ENCODE results near the gene PAIP2B. TPM values are rescaled to one million over a fixed set of nuclear protein-coding genes. Genes with fewer than 3 reads are reported as not detected.

The PAIP2B gene
- total and polyA plus RNA-seq, 7 experiments from 2014 or later, result 1.3 to 14.1 (median 3.0) TPM

GRCh38 chr2:71224457-71224856 lies 2.4 kb downstream of the PAIP2B start:
- H3K4me1 Mint-ChIP-seq, result peaks cover 13 to 39% (median 24%) of the 10 kb centered on the region in 7 donors
- CTCF ChIA-PET, result no interaction called here
- H3K36me3 ChIP-seq (ENCODE audit: control insufficient read depth in 2 of 3, insufficient read depth in 3 of 3, low read length in 3 of 3), result peaks cover 0 to 11% (median 0%) of the 10 kb centered on the region in 3 experiments
- H3K27me3 ChIP-seq (ENCODE audit: control insufficient read depth in 2 of 2, insufficient read depth in 2 of 2, low read length in 2 of 2), result no peaks in the 10 kb centered on the region
- intact Hi-C loops (cut with micrococcal nuclease), result no loop called here
- H3K4me1 ChIP-seq (ENCODE audit: control insufficient read depth in 2 of 2, insufficient read depth in 2 of 2, low read length in 2 of 2), result peaks cover 8 to 11% of the 10 kb centered on the region in 2 donors
- POLR2A ChIA-PET, result interaction anchor here (1.0 to 4.1 kb wide), 2 partner anchors 107 to 108 kb away, joined by 3 to 21 read pairs; partner anchors contain the start of gene ZNF638
- ATAC-seq (no peak), DNase-seq (no peak)
- no peak overlapping the region for H3K27ac ChIP-seq (ENCODE audit: low read depth, low read length)
- peak overlapping the region in 4 of 10 donors; percentile 14 to 50 (median 46) for H3K4me3 Mint-ChIP-seq
- H3K27me3 Mint-ChIP-seq, result peaks cover 0 to 20% (median 0%) of the 10 kb centered on the region in 5 donors
- H3K9me3 ChIP-seq (ENCODE audit: control insufficient read depth in 2 of 3, low read length in 3 of 3), result no peaks in the 10 kb centered on the region
- peak overlapping the region in 1 of 9 donors; percentile 26 for H3K27ac Mint-ChIP-seq
- peaks cover 0 to 6% (median 0%) of the 10 kb centered on the region in 11 donors for H3K9me3 Mint-ChIP-seq
- H3K4me3 ChIP-seq (ENCODE audit: low read length), result no peak overlapping the region
- H3K36me3 Mint-ChIP-seq, result peaks cover 0 to 21% (median 4%) of the 10 kb centered on the region in 5 donors

DNA sequence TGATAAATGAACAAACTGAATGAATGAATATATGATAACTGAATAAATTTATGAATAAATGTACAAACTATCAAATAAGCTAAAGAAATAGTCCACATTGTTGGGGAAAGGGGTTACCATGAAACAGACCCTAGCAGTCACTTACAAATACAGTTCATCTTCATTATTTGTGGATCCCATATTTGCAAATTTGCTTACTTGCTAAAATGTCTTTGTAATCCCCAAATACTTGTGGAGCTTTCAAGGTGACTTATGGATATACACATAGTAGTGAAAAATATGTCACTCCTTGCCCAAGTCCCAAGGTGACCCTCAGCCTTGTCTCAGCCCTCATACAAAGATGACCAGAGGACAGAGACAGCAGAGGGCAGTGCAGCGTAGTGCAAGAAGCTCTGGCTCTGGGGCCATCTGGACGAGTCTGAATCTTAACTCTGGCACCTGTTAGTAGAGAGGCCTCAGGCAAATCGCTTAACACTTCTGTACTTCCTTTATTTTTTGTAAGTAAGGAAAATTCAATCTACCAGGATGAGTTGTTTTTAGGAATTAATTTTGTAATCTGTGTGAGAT lies 3.1 kb downstream of the PAIP2B start:
- Mint-ChIP-seq H3K4me3 (peak overlapping the region in 1 of 10 donors; percentile 14), H3K27ac (no peak overlapping the region), H3K27me3 (peaks cover 0 to 16% (median 0%) of the 10 kb centered on the region in 5 donors), H3K4me1 (peaks cover 13 to 39% (median 24%) of the 10 kb centered on the region in 7 donors), H3K9me3 (peaks cover 0 to 5% (median 0%) of the 10 kb centered on the region in 11 donors), H3K36me3 (peaks cover 0 to 22% (median 4%) of the 10 kb centered on the region in 5 donors)
- H3K27me3 ChIP-seq (ENCODE audit: control insufficient read depth in 2 of 2, insufficient read depth in 2 of 2, low read length in 2 of 2), result no peaks in the 10 kb centered on the region
- no peak overlapping the region for H3K4me3 ChIP-seq (ENCODE audit: low read length)
- no peaks in the 10 kb centered on the region for H3K9me3 ChIP-seq (ENCODE audit: control insufficient read depth in 2 of 3, low read length in 3 of 3)
- no peak overlapping the region for H3K27ac ChIP-seq (ENCODE audit: low read depth, low read length)
- H3K36me3 ChIP-seq (ENCODE audit: control insufficient read depth in 2 of 3, insufficient read depth in 3 of 3, low read length in 3 of 3), result peaks cover 0 to 11% (median 0%) of the 10 kb centered on the region in 3 experiments
- ATAC-seq (no peak), DNase-seq (no peak)
- ChIA-PET CTCF (no interaction called here), POLR2A (interaction anchor here (1.0 kb wide), 1 partner anchor 108 kb away, joined by 3 read pairs; the partner anchor contains the start of gene ZNF638)
- intact Hi-C loops (cut with micrococcal nuclease), result no loop called here
- H3K4me1 ChIP-seq (ENCODE audit: control insufficient read depth in 2 of 2, insufficient read depth in 2 of 2, low read length in 2 of 2), result peaks cover 8 to 11% of the 10 kb centered on the region in 2 donors

GRCh38 chr2:71220743-71221142 lies 6.2 kb downstream of the PAIP2B start:
- H3K4me1 Mint-ChIP-seq, result peaks cover 7 to 24% (median 17%) of the 10 kb centered on the region in 7 donors
- no peak overlapping the region for H3K27ac ChIP-seq (ENCODE audit: low read depth, low read length)
- H3K27ac Mint-ChIP-seq, result no peak overlapping the region
- H3K9me3 ChIP-seq (ENCODE audit: control insufficient read depth in 2 of 3, low read length in 3 of 3), result no peaks in the 10 kb centered on the region
- intact Hi-C loops (cut with micrococcal nuclease), result no loop called here
- H3K9me3 Mint-ChIP-seq, result no peaks in the 10 kb centered on the region
- H3K4me1 ChIP-seq (ENCODE audit: control insufficient read depth in 2 of 2, insufficient read depth in 2 of 2, low read length in 2 of 2), result peaks cover under 1 to 5% of the 10 kb centered on the region in 2 donors
- peaks cover 0 to 22% (median 4%) of the 10 kb centered on the region in 5 donors for H3K36me3 Mint-ChIP-seq
- DNase-seq (no peak), ATAC-seq (no peak)
- POLR2A ChIA-PET, result no interaction called here
- CTCF ChIA-PET, result no interaction called here
- H3K27me3 Mint-ChIP-seq, result peaks cover 0 to 11% (median 0%) of the 10 kb centered on the region in 5 donors
- no peak overlapping the region for H3K4me3 Mint-ChIP-seq
- no peak overlapping the region for H3K4me3 ChIP-seq (ENCODE audit: low read length)
- H3K27me3 ChIP-seq (ENCODE audit: control insufficient read depth in 2 of 2, insufficient read depth in 2 of 2, low read length in 2 of 2), result no peaks in the 10 kb centered on the region
- H3K36me3 ChIP-seq (ENCODE audit: control insufficient read depth in 2 of 3, insufficient read depth in 3 of 3, low read length in 3 of 3), result peaks cover 0 to 6% (median 0%) of the 10 kb centered on the region in 3 experiments

DNA sequence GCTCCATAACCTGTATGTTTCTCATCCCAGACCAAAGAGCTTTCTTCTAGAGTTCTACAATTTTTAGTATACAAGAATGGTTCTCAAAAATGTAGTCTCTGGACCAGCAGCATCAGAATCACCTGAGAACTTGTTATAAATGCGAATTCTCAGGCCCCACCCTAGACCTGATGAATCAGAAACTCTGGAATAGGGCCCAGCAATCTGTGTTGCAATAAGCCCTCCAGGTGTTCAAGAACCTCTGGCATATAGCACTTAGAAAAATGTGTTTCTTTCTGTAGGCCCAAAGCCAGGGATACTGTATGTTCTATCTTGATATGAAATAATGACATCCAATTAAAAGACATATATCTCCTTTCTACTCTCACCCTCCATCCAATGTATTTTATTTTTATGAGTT lies 10.4 kb downstream of the PAIP2B start:
- Mint-ChIP-seq H3K36me3 (peaks cover 0 to 21% (median 4%) of the 10 kb centered on the region in 5 donors), H3K4me3 (no peak overlapping the region), H3K27me3 (peaks cover 0 to 19% (median 0%) of the 10 kb centered on the region in 5 donors), H3K9me3 (no peaks in the 10 kb centered on the region), H3K27ac (no peak overlapping the region), H3K4me1 (peaks cover 0 to 8% (median 3%) of the 10 kb centered on the region in 7 donors)
- DNase-seq, result no peak
- Histone ChIP-seq H3K27me3 (ENCODE audit: control insufficient read depth in 2 of 2, insufficient read depth in 2 of 2, low read length in 2 of 2) (no peaks in the 10 kb centered on the region), H3K27ac (ENCODE audit: low read depth, low read length) (no peak overlapping the region), H3K9me3 (ENCODE audit: control insufficient read depth in 2 of 3, low read length in 3 of 3) (no peaks in the 10 kb centered on the region), H3K4me3 (ENCODE audit: low read length) (no peak overlapping the region), H3K4me1 (ENCODE audit: control insufficient read depth in 2 of 2, insufficient read depth in 2 of 2, low read length in 2 of 2) (no peaks in the 10 kb centered on the region), H3K36me3 (ENCODE audit: control insufficient read depth in 2 of 3, insufficient read depth in 3 of 3, low read length in 3 of 3) (no peaks in the 10 kb centered on the region)
- CTCF ChIA-PET, result no interaction called here
- POLR2A ChIA-PET, result no interaction called here
- intact Hi-C loops (cut with micrococcal nuclease), result no loop called here
- no peak for ATAC-seq

DNA sequence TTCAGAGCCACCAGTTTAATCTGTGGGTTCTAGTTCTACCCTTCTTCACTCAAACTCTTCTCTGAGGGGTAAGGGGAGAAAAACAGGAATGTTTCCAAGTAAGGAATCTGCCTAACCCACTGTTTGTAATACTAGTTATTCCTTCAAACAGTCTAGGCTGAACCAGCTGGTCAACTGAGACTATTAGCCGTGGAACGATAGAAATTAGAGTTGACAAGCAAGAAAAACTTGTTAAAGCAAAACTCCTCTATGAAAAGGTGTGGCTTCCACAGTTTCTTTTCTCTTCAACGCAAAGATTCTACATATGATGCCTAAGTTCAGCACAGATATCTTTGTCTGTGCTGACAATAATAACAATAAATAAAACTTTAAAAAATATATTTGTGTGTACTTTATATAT lies 11.5 kb downstream of the PAIP2B start:
- Mint-ChIP-seq H3K36me3 (peaks cover 0 to 12% (median 0%) of the 10 kb centered on the region in 5 donors), H3K4me1 (peaks cover 0 to 5% (median 0%) of the 10 kb centered on the region in 7 donors), H3K9me3 (no peaks in the 10 kb centered on the region), H3K27ac (no peak overlapping the region), H3K4me3 (no peak overlapping the region), H3K27me3 (peaks cover 0 to 16% (median 0%) of the 10 kb centered on the region in 5 donors)
- Histone ChIP-seq H3K4me1 (ENCODE audit: control insufficient read depth in 2 of 2, insufficient read depth in 2 of 2, low read length in 2 of 2) (no peaks in the 10 kb centered on the region), H3K9me3 (ENCODE audit: control insufficient read depth in 2 of 3, low read length in 3 of 3) (no peaks in the 10 kb centered on the region), H3K27ac (ENCODE audit: low read depth, low read length) (no peak overlapping the region), H3K4me3 (ENCODE audit: low read length) (no peak overlapping the region), H3K27me3 (ENCODE audit: control insufficient read depth in 2 of 2, insufficient read depth in 2 of 2, low read length in 2 of 2) (no peaks in the 10 kb centered on the region), H3K36me3 (ENCODE audit: control insufficient read depth in 2 of 3, insufficient read depth in 3 of 3, low read length in 3 of 3) (no peaks in the 10 kb centered on the region)
- ChIA-PET CTCF (no interaction called here), POLR2A (interaction anchor here (0.6 kb wide), 1 partner anchor 122 kb away, joined by 6 read pairs; no protein-coding TSS in a partner anchor)
- DNase-seq (no peak), ATAC-seq (no peak)
- intact Hi-C loops (cut with micrococcal nuclease), result no loop called here

- H3K36me3 ChIP-seq (ENCODE audit: control insufficient read depth in 2 of 3, insufficient read depth in 3 of 3, low read length in 3 of 3), result no peaks in the 10 kb centered on the region
- no peaks in the 10 kb centered on the region for H3K4me1 ChIP-seq (ENCODE audit: control insufficient read depth in 2 of 2, insufficient read depth in 2 of 2, low read length in 2 of 2)
- no peak overlapping the region for H3K27ac ChIP-seq (ENCODE audit: low read depth, low read length)
- H3K9me3 ChIP-seq (ENCODE audit: control insufficient read depth in 2 of 3, low read length in 3 of 3), result no peaks in the 10 kb centered on the region
- Mint-ChIP-seq H3K9me3 (peaks cover 0 to 2% (median 0%) of the 10 kb centered on the region in 11 donors), H3K27ac (no peak overlapping the region), H3K27me3 (peaks cover 0 to 15% (median 0%) of the 10 kb centered on the region in 5 donors), H3K4me1 (peaks cover 0 to 5% (median 0%) of the 10 kb centered on the region in 7 donors), H3K36me3 (peaks cover 0 to 24% (median 6%) of the 10 kb centered on the region in 5 donors), H3K4me3 (no peak overlapping the region)
- H3K4me3 ChIP-seq (ENCODE audit: low read length), result no peak overlapping the region
- DNase-seq, result no peak
- CTCF ChIA-PET, result no interaction called here
- ATAC-seq, result no peak
- H3K27me3 ChIP-seq (ENCODE audit: control insufficient read depth in 2 of 2, insufficient read depth in 2 of 2, low read length in 2 of 2), result no peaks in the 10 kb centered on the region
- POLR2A ChIA-PET, result interaction anchor here (0.7 kb wide), 1 partner anchor 88 kb away, joined by 3 read pairs; no protein-coding TSS in a partner anchor
- intact Hi-C loops (cut with micrococcal nuclease), result no loop called here
These were observed 14.6 kb downstream of the PAIP2B start for GRCh38 chr2:71212336-71212735.
